DND-41 (cell line): ENCODE results near the gene THSD7A.

Source experiments
- ATAC-seq: fragments of 200-7000 bp; cut with Tn5 transposase; 3 replicates; pipeline ENCODE4 v1.9.1; 2021; ENCODE audit warnings: low read depth; ENCODE audit not compliant: insufficient read depth
- DNase-seq: peaks from one replicate; pipeline ENCODE4 v3.0.0-alpha.2; 2020
- H2AFZ ChIP-seq: 2 replicates; pipeline ENCODE4 v1.6.0; 2012; ENCODE audit warnings: low read depth, low read length
- H3K27ac ChIP-seq: 2 replicates; pipeline ENCODE4 v1.5.1; 2012; ENCODE audit warnings: low read length, inconsistent platforms
- H3K27me3 ChIP-seq: fragments of 200-600 bp; sonication (generic); 2 replicates; pipeline ENCODE4 v1.6.0; 2012; ENCODE audit warnings: low read length, mild to moderate bottlenecking, inconsistent platforms; ENCODE audit not compliant: insufficient read depth, poor library complexity
- H3K36me3 ChIP-seq: 2 replicates; pipeline ENCODE4 v1.5.1; 2012; ENCODE audit warnings: low read length, inconsistent platforms; ENCODE audit not compliant: insufficient read depth
- H3K4me1 ChIP-seq: 2 replicates; pipeline ENCODE4 v1.5.1; 2012; ENCODE audit warnings: mild to moderate bottlenecking, low read length; ENCODE audit not compliant: insufficient read depth
- H3K4me2 ChIP-seq: 2 replicates; pipeline ENCODE4 v1.6.0; 2012; ENCODE audit warnings: mild to moderate bottlenecking, moderate library complexity, low read length, inconsistent platforms; ENCODE audit not compliant: insufficient read depth
- H3K4me3 ChIP-seq, 2 experiments: fragments of 200-600 bp in 1 of 2; shearing (Covaris generic) in 1 of 2; 2 replicates each; pipeline ENCODE4 v1.5.1; 2012 to 2016; ENCODE audit warnings: inconsistent platforms in 2 of 2, low read length in 2 of 2, mild to moderate bottlenecking in 2 of 2, low read depth in 1 of 2, moderate library complexity in 1 of 2
- H3K79me2 ChIP-seq: 2 replicates; pipeline ENCODE4 v1.6.0; 2012; ENCODE audit warnings: low read length, inconsistent platforms; ENCODE audit not compliant: insufficient read depth
- H3K9ac ChIP-seq: 2 replicates; pipeline ENCODE4 v1.6.0; 2012; ENCODE audit warnings: low read depth, mild to moderate bottlenecking, inconsistent platforms, low read length, moderate library complexity
- H3K9me3 ChIP-seq: 2 replicates; pipeline ENCODE4 v1.5.1; 2012; ENCODE audit warnings: low read length, moderate library complexity, mild to moderate bottlenecking, inconsistent platforms; ENCODE audit not compliant: insufficient read depth, severe bottlenecking
- H4K20me1 ChIP-seq: 2 replicates; pipeline ENCODE4 v1.6.0; 2012; ENCODE audit warnings: low read length; ENCODE audit not compliant: insufficient read depth
- EZH2 ChIP-seq: IDR thresholded peaks from 3 replicates; pipeline ENCODE4 v1.6.1; 2012; ENCODE audit warnings: borderline replicate concordance, low read depth, mild to moderate bottlenecking, moderate library complexity, low read length, inconsistent platforms; ENCODE audit not compliant: severe bottlenecking
- TF ChIP-seq, protein P1 (sequence below): IDR thresholded peaks from 2 replicates; pipeline ENCODE4 v1.5.1; 2012; ENCODE audit warnings: borderline replicate concordance, low read length, moderate library complexity, mild to moderate bottlenecking; ENCODE audit not compliant: poor library complexity, severe bottlenecking; ENCODE audit errors: extremely low read depth

The THSD7A gene

GRCh38 chr7:11466517-11467105 is 365.4 kb downstream of the THSD7A start:
- Histone ChIP-seq H4K20me1 (no peaks in the 10 kb centered on the region), H3K9me3 (no peaks in the 10 kb centered on the region), H3K27me3 (no peaks in the 10 kb centered on the region), H3K4me2 (no peak overlapping the region), H3K9ac (no peak overlapping the region), H3K79me2 (no peaks in the 10 kb centered on the region), H3K4me1 (no peaks in the 10 kb centered on the region), H2AFZ (no peak overlapping the region), H3K4me3 (no peak overlapping the region), H3K36me3 (no peaks in the 10 kb centered on the region), H3K27ac (no peak overlapping the region)
- TF ChIP-seq, protein P1, sequence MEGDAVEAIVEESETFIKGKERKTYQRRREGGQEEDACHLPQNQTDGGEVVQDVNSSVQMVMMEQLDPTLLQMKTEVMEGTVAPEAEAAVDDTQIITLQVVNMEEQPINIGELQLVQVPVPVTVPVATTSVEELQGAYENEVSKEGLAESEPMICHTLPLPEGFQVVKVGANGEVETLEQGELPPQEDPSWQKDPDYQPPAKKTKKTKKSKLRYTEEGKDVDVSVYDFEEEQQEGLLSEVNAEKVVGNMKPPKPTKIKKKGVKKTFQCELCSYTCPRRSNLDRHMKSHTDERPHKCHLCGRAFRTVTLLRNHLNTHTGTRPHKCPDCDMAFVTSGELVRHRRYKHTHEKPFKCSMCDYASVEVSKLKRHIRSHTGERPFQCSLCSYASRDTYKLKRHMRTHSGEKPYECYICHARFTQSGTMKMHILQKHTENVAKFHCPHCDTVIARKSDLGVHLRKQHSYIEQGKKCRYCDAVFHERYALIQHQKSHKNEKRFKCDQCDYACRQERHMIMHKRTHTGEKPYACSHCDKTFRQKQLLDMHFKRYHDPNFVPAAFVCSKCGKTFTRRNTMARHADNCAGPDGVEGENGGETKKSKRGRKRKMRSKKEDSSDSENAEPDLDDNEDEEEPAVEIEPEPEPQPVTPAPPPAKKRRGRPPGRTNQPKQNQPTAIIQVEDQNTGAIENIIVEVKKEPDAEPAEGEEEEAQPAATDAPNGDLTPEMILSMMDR, result no peak
- no peak for TF ChIP-seq EZH2
- DNase-seq, result no peak
- no peak for ATAC-seq

- H3K9me3 ChIP-seq, result no peaks in the 10 kb centered on the region
- no peak overlapping the region for H2AFZ ChIP-seq
- H3K79me2 ChIP-seq, result no peaks in the 10 kb centered on the region
- no peak overlapping the region for H3K4me2 ChIP-seq
- no peak for ATAC-seq
- no peak overlapping the region for H3K4me3 ChIP-seq
- no peaks in the 10 kb centered on the region for H4K20me1 ChIP-seq
- no peak overlapping the region for H3K9ac ChIP-seq
- H3K4me1 ChIP-seq, result no peaks in the 10 kb centered on the region
- H3K36me3 ChIP-seq, result no peaks in the 10 kb centered on the region
- no peak overlapping the region for H3K27ac ChIP-seq
- DNase-seq, result no peak
- no peaks in the 10 kb centered on the region for H3K27me3 ChIP-seq
- TF ChIP-seq, protein P1, result no peak
- TF ChIP-seq EZH2, result no peak
These were observed 367.4 kb downstream of the THSD7A start for GRCh38 chr7:11464624-11465023.

DNA sequence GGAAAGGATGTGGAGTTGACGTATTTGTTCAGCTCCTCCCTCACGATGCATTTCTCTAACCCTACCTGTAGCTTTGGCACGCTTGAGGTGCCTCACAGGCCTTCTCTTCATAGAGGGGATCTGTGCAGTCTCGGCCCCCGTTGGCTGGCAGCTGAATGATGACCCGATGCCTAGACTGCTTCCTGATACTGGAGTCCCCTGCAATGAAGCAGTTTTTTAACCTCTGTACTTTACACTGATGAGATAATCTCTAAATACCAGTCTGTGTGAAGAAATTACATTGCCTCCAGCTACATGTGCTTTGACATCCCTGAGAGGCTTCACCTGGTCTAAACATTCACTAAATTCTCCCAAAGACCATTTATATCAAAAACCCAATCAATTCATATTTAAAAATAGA is 370.1 kb downstream of the THSD7A start:
- no peak for DNase-seq

More for the DNA sequence above, 370.1 kb downstream of the THSD7A start:
- peaks cover 8% of the 10 kb centered on the region; the same call in 1 of the 2 replicates for H3K4me1 ChIP-seq
- no peak for ATAC-seq
- no peak overlapping the region for H2AFZ ChIP-seq
- no peaks in the 10 kb centered on the region for H3K9me3 ChIP-seq
- H3K9ac ChIP-seq, result no peak overlapping the region
- H4K20me1 ChIP-seq, result no peaks in the 10 kb centered on the region
- H3K4me2 ChIP-seq, result no peak overlapping the region
- no peak overlapping the region for H3K4me3 ChIP-seq
- no peaks in the 10 kb centered on the region for H3K79me2 ChIP-seq
- TF ChIP-seq, protein P1, result no peak
- TF ChIP-seq EZH2, result no peak
- H3K36me3 ChIP-seq, result no peaks in the 10 kb centered on the region
- no peak overlapping the region for H3K27ac ChIP-seq
- H3K27me3 ChIP-seq, result no peaks in the 10 kb centered on the region
